Peyer's patch (tissue), 4 donors: ENCODE data around the gene ESD. TPM values are rescaled to one million over a fixed set of nuclear protein-coding genes. Genes with fewer than 3 reads are reported as not detected.
"Not testable (repeated sequence)": the region's sequence is repeated elsewhere in the genome, so short reads cannot be mapped to it uniquely, and the experiment has no call there.

Experiments used
- DNase-seq, 3 donors: peaks; one replicate each; pipeline ENCODE4 v3.0.0-alpha.2; 2017 to 2019
- H3K27ac ChIP-seq, 4 donors: fragments of 200-600 bp; sonication (generic); one replicate each; pipeline ENCODE4 v1.5.1; 2016 to 2019
- H3K27me3 ChIP-seq, 2 donors: fragments of 200-600 bp; sonication (generic); one replicate each; pipeline ENCODE4 v1.5.1; 2019
- H3K36me3 ChIP-seq, 3 donors: fragments of 200-600 bp; sonication (generic); one replicate each; pipeline ENCODE4 v1.5.1; 2016 to 2019
- H3K4me1 ChIP-seq, 4 donors: fragments of 200-600 bp; sonication (generic); one replicate each; pipeline ENCODE4 v1.5.1; 2016 to 2019
- H3K4me3 ChIP-seq, 4 donors: fragments of 200-600 bp; sonication (generic); 1 replicate in 3 of 4; 2 replicates in 1 of 4; pipeline ENCODE4 v1.5.1; 2016 to 2019; ENCODE audit warnings: mild to moderate bottlenecking in 1 of 4
- H3K9me3 ChIP-seq, 4 donors: fragments of 200-600 bp; sonication (generic); one replicate each; pipeline ENCODE4 v1.5.1; 2016 to 2019; ENCODE audit warnings: mild to moderate bottlenecking in 1 of 4
- CTCF ChIP-seq, 6 experiments: fragments of 450-650 bp in 4 of 6; fragments of 200-600 bp in 2 of 6; sonication (generic) in 1 of 6; IDR thresholded peaks; one replicate each; pipeline ENCODE4 v1.5.1; 2017 to 2019; ENCODE audit warnings: antibody characterized with exemption in 6 of 6, mild to moderate bottlenecking in 3 of 6, moderate library complexity in 1 of 6
- POLR2A ChIP-seq, 2 donors: fragments of 450-650 bp; IDR thresholded peaks; one replicate each; pipeline ENCODE4 v1.5.1; 2017; ENCODE audit warnings: antibody characterized with exemption in 2 of 2, mild to moderate bottlenecking in 2 of 2, moderate library complexity in 2 of 2
- total RNA-seq, 4 donors: library from RNA; depleted of rRNA; stranded (reverse); fragments of >200 nt; gene quantifications; one replicate each; pipeline ENCODE4 v1.1.0, GENCODE V29; 2016

ESD gene
- total RNA-seq, 4 donors from 2014 or later: 52.7 to 76.7 (median 66.1) TPM

- TF ChIP-seq POLR2A (IDR thresholded peaks at IDR 0.05) (no peak), CTCF (IDR thresholded peaks at IDR 0.05) (no peak)
- Histone ChIP-seq H3K36me3 (peaks cover 0 to 80% (median 2%) of the 10 kb centered on the region in 3 donors), H3K9me3 (no peaks in the 10 kb centered on the region), H3K27me3 (no peaks in the 10 kb centered on the region), H3K4me3 (no peak overlapping the region), H3K4me1 (no peaks in the 10 kb centered on the region), H3K27ac (no peak overlapping the region)
- no peak for DNase-seq
Measured at GRCh38 chr13:46775385-46776107, 21.4 kb downstream of the ESD start.

- Histone ChIP-seq H3K36me3 (peaks cover 0 to 70% (median 0%) of the 10 kb centered on the region in 3 donors), H3K4me3 (no peak overlapping the region), H3K9me3 (no peaks in the 10 kb centered on the region), H3K4me1 (no peaks in the 10 kb centered on the region), H3K27ac (no peak overlapping the region), H3K27me3 (no peaks in the 10 kb centered on the region)
- TF ChIP-seq CTCF (IDR thresholded peaks at IDR 0.05) (no peak), POLR2A (IDR thresholded peaks at IDR 0.05) (no peak)
- no peak for DNase-seq
Measured at GRCh38 chr13:46773541-46773940, 23.4 kb downstream of the ESD start.

- TF ChIP-seq CTCF (IDR thresholded peaks at IDR 0.05) (no peak), POLR2A (IDR thresholded peaks at IDR 0.05) (no peak)
Measured at GRCh38 chr13:46771693-46772092, 25.3 kb downstream of the ESD start.

GRCh38 chr13:46769925-46770324 lies 27.0 kb downstream of the ESD start:
- peaks cover 0 to 43% (median 0%) of the 10 kb centered on the region in 3 donors for H3K36me3 ChIP-seq
- not testable (repeated sequence) for DNase-seq, H3K9me3 ChIP-seq, H3K27me3 ChIP-seq, H3K4me3 ChIP-seq, H3K27ac ChIP-seq, H3K4me1 ChIP-seq

More at GRCh38 chr13:46771693-46772092, 25.3 kb downstream of the ESD start:
- Histone ChIP-seq H3K36me3 (peaks cover 0 to 57% (median 0%) of the 10 kb centered on the region in 3 donors), H3K27ac (no peak overlapping the region), H3K4me1 (no peaks in the 10 kb centered on the region), H3K27me3 (no peaks in the 10 kb centered on the region), H3K4me3 (no peak overlapping the region), H3K9me3 (no peaks in the 10 kb centered on the region)
- DNase-seq: no peak

GRCh38 chr13:46761866-46762265 lies 35.1 kb downstream of the ESD start:
- H3K4me3 ChIP-seq: no peak overlapping the region
- H3K4me1 ChIP-seq: peaks cover 0 to 4% (median 0%) of the 10 kb centered on the region in 4 donors
- TF ChIP-seq CTCF (IDR thresholded peaks at IDR 0.05) (no peak), POLR2A (IDR thresholded peaks at IDR 0.05) (no peak)
- H3K36me3 ChIP-seq: no peaks in the 10 kb centered on the region
- no peak for DNase-seq
- no peak overlapping the region for H3K27ac ChIP-seq
- no peaks in the 10 kb centered on the region for H3K9me3 ChIP-seq
- H3K27me3 ChIP-seq: no peaks in the 10 kb centered on the region

GRCh38 chr13:46761174-46761573 lies 35.8 kb downstream of the ESD start:
- no peaks in the 10 kb centered on the region for H3K27me3 ChIP-seq
- no peak for DNase-seq
- TF ChIP-seq CTCF (IDR thresholded peaks at IDR 0.05): no peak
- no peak for TF ChIP-seq POLR2A (IDR thresholded peaks at IDR 0.05)
- no peak overlapping the region for H3K4me3 ChIP-seq
- H3K36me3 ChIP-seq: no peaks in the 10 kb centered on the region
- no peak overlapping the region for H3K27ac ChIP-seq
- H3K4me1 ChIP-seq: peaks cover 0 to 4% (median 0%) of the 10 kb centered on the region in 4 donors
- H3K9me3 ChIP-seq: no peaks in the 10 kb centered on the region
